Testis (tissue), 3 donors: ENCODE data around the gene WBP1L. TPM values are rescaled to one million over a fixed set of nuclear protein-coding genes. Genes with fewer than 3 reads are reported as not detected.

ENCODE experiments used
- DNase-seq: peaks from one replicate; pipeline ENCODE4 v3.0.0-alpha.2; 2019
- H3K27ac ChIP-seq, 2 donors: fragments of 200-600 bp; sonication (generic); one replicate each; pipeline ENCODE4 v1.5.1; 2019
- H3K27me3 ChIP-seq: fragments of 200-600 bp; sonication (generic); one replicate; pipeline ENCODE4 v1.5.1; 2019
- H3K36me3 ChIP-seq: fragments of 200-600 bp; sonication (generic); one replicate; pipeline ENCODE4 v1.5.1; 2017; ENCODE audit warnings: low read depth; ENCODE audit errors: missing control alignments
- H3K4me1 ChIP-seq: fragments of 200-600 bp; sonication (generic); one replicate; pipeline ENCODE4 v1.5.1; 2019
- H3K4me3 ChIP-seq, 2 donors: fragments of 200-600 bp; sonication (generic); one replicate each; pipeline ENCODE4 v1.5.1; 2017 to 2019
- H3K9me3 ChIP-seq: fragments of 200-600 bp; sonication (generic); one replicate; pipeline ENCODE4 v1.5.1; 2017
- POLR2A ChIP-seq: fragments of 450-650 bp; IDR thresholded peaks from one replicate; pipeline ENCODE4 v1.6.1; 2017; ENCODE audit warnings: antibody characterized with exemption, mild to moderate bottlenecking, moderate library complexity
- WGBS, 2 donors: methylation state at CpG; one replicate each; pipeline ENCODE4 v1.1.5; 2018; 5-methylcytosine and 5-hydroxymethylcytosine counted together
- intact Hi-C: fragments of 100-400 bp; cut with DNase I; formaldehyde crosslinking; loops from one replicate; pipeline ENCODE4 v1.15.1; 2023; ENCODE audit warnings: low total_unique reads
- polyA plus RNA-seq: library from polyadenylated mRNA; stranded (reverse); fragments of 350-450 nt; fragmentation: Illumina TruSeq; extraction: RNeasy Lipid Tissue Mini Kit (QIAGEN cat#74804); gene quantifications from one replicate; pipeline ENCODE4 v1.2.3, GENCODE V29; 2014; ENCODE audit warnings: low read depth, low replicate concordance; ENCODE audit not compliant: insufficient read depth
- total RNA-seq, 2 donors: library from RNA; depleted of rRNA; stranded (reverse); fragments of >200 nt; gene quantifications; one replicate each; pipeline ENCODE4 v1.2.3, GENCODE V29; 2016
- TF ChIP-seq, protein P1 (sequence below), 3 experiments: fragments of 450-650 bp in 2 of 3; fragments of 200-600 bp in 1 of 3; sonication (generic) in 1 of 3; IDR thresholded peaks; one replicate each; pipeline ENCODE4 v1.5.1; 2016 to 2019; ENCODE audit warnings: antibody characterized with exemption in 3 of 3, mild to moderate bottlenecking in 2 of 3, moderate library complexity in 1 of 3

Gene WBP1L
- total and polyA plus RNA-seq, 3 donors from 2014 or later, result 72.4 to 165 (median 113) TPM

DNA sequence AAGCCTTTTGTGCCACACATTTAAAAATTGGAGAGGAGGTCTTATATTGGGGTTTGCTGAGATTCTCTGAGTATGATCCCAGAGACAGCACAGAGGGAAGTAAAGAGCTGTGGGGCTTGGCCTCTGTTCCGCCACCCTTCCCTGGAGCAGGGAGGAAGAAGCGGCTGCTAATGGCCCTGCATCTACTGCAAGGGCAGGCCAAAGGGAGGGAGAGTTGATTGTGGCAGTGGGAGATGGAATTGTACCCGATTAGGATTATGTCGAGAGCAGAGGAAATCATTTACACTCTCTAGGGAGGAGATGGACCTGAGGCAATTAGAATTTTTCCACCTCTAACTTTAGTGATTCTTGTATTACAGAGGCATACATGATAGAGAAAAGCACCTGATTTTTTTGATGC lies 64.6 kb downstream of the WBP1L start:
- no peaks in the 10 kb centered on the region for H3K36me3 ChIP-seq
- H3K27ac ChIP-seq, result no peak overlapping the region
- no peak for DNase-seq
- WGBS, 2 donors, result 62 to 70% methylated on average over 4 of the region's 4 CpGs
- H3K27me3 ChIP-seq, result no peaks in the 10 kb centered on the region
- peaks cover 14% of the 10 kb centered on the region for H3K4me1 ChIP-seq
- intact Hi-C loops, result no loop called here
- TF ChIP-seq POLR2A, result no peak
- TF ChIP-seq, protein P1, sequence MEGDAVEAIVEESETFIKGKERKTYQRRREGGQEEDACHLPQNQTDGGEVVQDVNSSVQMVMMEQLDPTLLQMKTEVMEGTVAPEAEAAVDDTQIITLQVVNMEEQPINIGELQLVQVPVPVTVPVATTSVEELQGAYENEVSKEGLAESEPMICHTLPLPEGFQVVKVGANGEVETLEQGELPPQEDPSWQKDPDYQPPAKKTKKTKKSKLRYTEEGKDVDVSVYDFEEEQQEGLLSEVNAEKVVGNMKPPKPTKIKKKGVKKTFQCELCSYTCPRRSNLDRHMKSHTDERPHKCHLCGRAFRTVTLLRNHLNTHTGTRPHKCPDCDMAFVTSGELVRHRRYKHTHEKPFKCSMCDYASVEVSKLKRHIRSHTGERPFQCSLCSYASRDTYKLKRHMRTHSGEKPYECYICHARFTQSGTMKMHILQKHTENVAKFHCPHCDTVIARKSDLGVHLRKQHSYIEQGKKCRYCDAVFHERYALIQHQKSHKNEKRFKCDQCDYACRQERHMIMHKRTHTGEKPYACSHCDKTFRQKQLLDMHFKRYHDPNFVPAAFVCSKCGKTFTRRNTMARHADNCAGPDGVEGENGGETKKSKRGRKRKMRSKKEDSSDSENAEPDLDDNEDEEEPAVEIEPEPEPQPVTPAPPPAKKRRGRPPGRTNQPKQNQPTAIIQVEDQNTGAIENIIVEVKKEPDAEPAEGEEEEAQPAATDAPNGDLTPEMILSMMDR (IDR thresholded peaks at IDR 0.05), result no peak
- no peaks in the 10 kb centered on the region for H3K9me3 ChIP-seq
- H3K4me3 ChIP-seq, result no peak overlapping the region

DNA sequence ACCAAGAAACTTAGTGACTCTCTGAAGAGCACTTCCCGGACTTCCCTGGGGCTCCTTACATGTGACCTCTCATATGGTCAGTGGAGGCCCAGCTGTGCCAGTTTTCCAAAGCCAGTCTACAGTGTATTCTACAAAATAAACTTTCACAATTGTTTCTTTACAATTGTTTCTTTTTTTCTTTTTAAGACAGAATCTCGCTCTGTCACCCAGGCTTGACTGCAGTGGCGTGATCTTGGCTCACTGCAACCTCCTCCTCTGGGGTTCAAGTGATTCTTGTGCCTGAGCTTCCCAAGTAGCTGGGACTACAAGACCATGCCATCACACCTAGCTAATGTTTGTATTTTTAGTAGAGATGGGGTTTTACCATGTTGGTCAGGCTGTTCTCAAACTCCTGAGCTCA lies 67.6 kb downstream of the WBP1L start:
- H3K27ac ChIP-seq, result peak overlapping the region in 1 of 2 donors; percentile 15
- TF ChIP-seq, protein P1 (IDR thresholded peaks at IDR 0.05), result no peak
- no peak for TF ChIP-seq POLR2A
- H3K9me3 ChIP-seq, result no peaks in the 10 kb centered on the region
- no peak overlapping the region for H3K4me3 ChIP-seq
- no peak for DNase-seq
- WGBS, 2 donors, result 64 to 65% methylated on average over 3 of the region's 3 CpGs
- H3K27me3 ChIP-seq, result no peaks in the 10 kb centered on the region
- H3K36me3 ChIP-seq, result no peaks in the 10 kb centered on the region
- intact Hi-C loops, result no loop called here
- H3K4me1 ChIP-seq, result peaks cover 38% of the 10 kb centered on the region

DNA sequence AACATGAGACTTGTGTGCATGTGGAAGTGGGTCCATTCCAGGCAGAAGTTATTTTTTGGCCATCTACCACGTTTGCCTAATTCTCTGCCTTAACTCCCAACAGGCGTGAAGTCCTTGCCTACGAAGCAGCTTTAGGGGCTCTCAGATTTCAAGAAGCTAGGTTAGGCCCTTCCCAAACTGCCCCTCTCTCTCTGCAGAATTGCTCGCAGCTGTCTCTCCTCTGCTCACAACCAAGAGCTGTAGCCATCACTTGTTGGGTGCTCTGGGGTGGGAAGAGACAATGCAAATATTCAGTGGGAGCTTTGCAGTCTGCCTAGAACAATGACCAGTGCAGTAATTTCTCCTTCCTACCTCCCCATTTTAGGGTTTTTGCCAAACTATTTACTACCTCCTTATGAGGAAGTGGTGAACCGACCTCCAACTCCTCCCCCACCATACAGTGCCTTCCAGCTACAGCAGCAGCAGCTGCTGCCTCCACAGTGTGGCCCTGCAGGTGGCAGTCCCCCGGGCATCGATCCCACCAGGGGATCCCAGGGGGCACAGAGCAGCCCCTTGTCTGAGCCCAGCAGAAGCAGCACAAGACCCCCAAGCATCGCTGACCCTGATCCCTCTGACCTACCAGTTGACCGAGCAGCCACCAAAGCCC lies 68.6 kb downstream of the WBP1L start:
- H3K36me3 ChIP-seq, result no peaks in the 10 kb centered on the region
- H3K4me1 ChIP-seq, result peaks cover 40% of the 10 kb centered on the region
- 82 to 90% methylated on average over 7 to 9 of the region's 9 CpGs for WGBS, 2 donors
- H3K27ac ChIP-seq, result peak overlapping the region in 1 of 2 donors; percentile 15
- TF ChIP-seq, protein P1 (IDR thresholded peaks at IDR 0.05), result no peak
- TF ChIP-seq POLR2A, result no peak
- no peak for DNase-seq
- intact Hi-C loops, result no loop called here
- H3K27me3 ChIP-seq, result no peaks in the 10 kb centered on the region
- H3K4me3 ChIP-seq, result no peak overlapping the region
- no peaks in the 10 kb centered on the region for H3K9me3 ChIP-seq

DNA sequence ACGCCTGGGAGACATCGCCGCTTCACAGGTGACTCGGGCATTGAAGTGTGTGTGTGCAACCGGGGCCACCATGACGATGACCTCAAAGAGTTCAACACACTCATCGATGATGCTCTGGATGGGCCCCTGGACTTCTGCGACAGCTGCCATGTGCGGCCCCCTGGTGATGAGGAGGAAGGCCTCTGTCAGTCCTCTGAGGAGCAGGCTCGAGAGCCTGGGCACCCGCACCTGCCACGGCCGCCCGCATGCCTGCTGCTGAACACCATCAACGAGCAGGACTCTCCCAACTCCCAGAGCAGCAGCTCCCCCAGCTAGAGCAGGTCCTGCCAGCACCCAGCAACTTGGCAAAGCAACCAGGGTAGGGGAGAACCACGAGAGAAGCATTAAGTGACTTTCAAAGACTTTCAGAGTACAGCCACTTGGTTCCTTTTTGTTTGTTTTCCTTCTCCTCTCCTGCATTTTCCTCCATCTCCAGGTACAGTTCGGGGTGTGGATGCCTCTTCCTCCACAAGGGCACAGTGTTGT lies 69.3 kb downstream of the WBP1L start:
- Histone ChIP-seq H3K4me1 (peaks cover 38% of the 10 kb centered on the region), H3K27me3 (no peaks in the 10 kb centered on the region), H3K27ac (peak overlapping the region in 1 of 2 donors; percentile 90), H3K4me3 (no peak overlapping the region), H3K36me3 (no peaks in the 10 kb centered on the region), H3K9me3 (no peaks in the 10 kb centered on the region)
- intact Hi-C loops, result no loop called here
- TF ChIP-seq POLR2A, result no peak
- TF ChIP-seq, protein P1 (IDR thresholded peaks at IDR 0.05), result no peak
- WGBS, 2 donors, result 89% methylated on average over 12 to 17 of the region's 17 CpGs
- no peak for DNase-seq
